Liver (tissue), 9 donors: ENCODE results near the gene SYNM. TPM values are rescaled to one million over a fixed set of nuclear protein-coding genes. Genes with fewer than 3 reads are reported as not detected.

Experiments
- DNase-seq: peaks from one replicate; pipeline ENCODE4 v3.0.0-alpha.2; 2017; ENCODE audit warnings: low spot score
- H3K27ac ChIP-seq, 2 donors: one replicate each; pipeline ENCODE4 v1.7.0; 2013; ENCODE audit warnings: inconsistent platforms in 2 of 2, low read length in 2 of 2, control low read depth in 1 of 2, low read depth in 1 of 2, mild to moderate bottlenecking in 1 of 2
- H3K27me3 ChIP-seq, 4 donors: one replicate each; pipeline versions ENCODE4 v1.6.1 to v1.7.0; 2013; ENCODE audit warnings: low read length in 3 of 4, inconsistent platforms in 1 of 4, mild to moderate bottlenecking in 1 of 4, moderate library complexity in 1 of 4; ENCODE audit not compliant: control insufficient read depth in 4 of 4, insufficient read depth in 4 of 4
- H3K36me3 ChIP-seq, 4 donors: one replicate each; pipeline versions ENCODE4 v1.6.1 to v1.7.0; 2013; ENCODE audit warnings: low read length in 3 of 4, mild to moderate bottlenecking in 3 of 4, low read depth in 1 of 4, moderate library complexity in 1 of 4; ENCODE audit not compliant: control insufficient read depth in 4 of 4, insufficient read depth in 3 of 4
- H3K4me1 ChIP-seq, 4 donors: one replicate each; pipeline versions ENCODE4 v1.6.1 to v1.7.0; 2013; ENCODE audit warnings: low read length in 3 of 4, mild to moderate bottlenecking in 3 of 4, moderate library complexity in 1 of 4; ENCODE audit not compliant: control insufficient read depth in 4 of 4, insufficient read depth in 4 of 4
- H3K4me3 ChIP-seq, 3 donors: one replicate each; pipeline versions ENCODE4 v1.6.1 to v1.7.0; 2013; ENCODE audit warnings: low read length in 3 of 3, control low read depth in 1 of 3, low read depth in 1 of 3, mild to moderate bottlenecking in 1 of 3
- H3K9ac ChIP-seq, 2 donors: one replicate each; pipeline ENCODE4 v1.7.0; 2013; ENCODE audit warnings: low read length in 2 of 2, mild to moderate bottlenecking in 2 of 2, moderate library complexity in 2 of 2, control low read depth in 1 of 2, low read depth in 1 of 2
- H3K9me3 ChIP-seq, 4 donors: one replicate each; pipeline versions ENCODE4 v1.6.1 to v1.7.0; 2013; ENCODE audit warnings: low read length in 3 of 4; ENCODE audit not compliant: control insufficient read depth in 4 of 4
- EGR1 ChIP-seq, 2 donors: IDR thresholded peaks; 2 replicates each; pipeline ENCODE4 v1.6.1; 2016 to 2018; ENCODE audit warnings: antibody characterized with exemption in 2 of 2, low read depth in 2 of 2
- FOXA1 ChIP-seq: IDR thresholded peaks from 2 replicates; pipeline ENCODE4 v1.6.1; 2016; ENCODE audit warnings: antibody characterized with exemption
- FOXA2 ChIP-seq: IDR thresholded peaks from 2 replicates; pipeline ENCODE4 v1.6.1; 2016; ENCODE audit warnings: antibody characterized with exemption
- GABPA ChIP-seq, 2 donors: IDR thresholded peaks in 1 of 2; conservative IDR thresholded peaks in 1 of 2; 2 replicates each; pipeline ENCODE4 v1.6.1; 2016; ENCODE audit warnings: antibody characterized with exemption in 2 of 2, mild to moderate bottlenecking in 1 of 2, moderate library complexity in 1 of 2
- HNF4A ChIP-seq, 2 donors: conservative IDR thresholded peaks; 2 replicates each; pipeline ENCODE4 v1.6.1; 2016; ENCODE audit warnings: antibody characterized with exemption in 2 of 2, mild to moderate bottlenecking in 2 of 2
- HNF4G ChIP-seq: IDR thresholded peaks from 2 replicates; pipeline ENCODE4 v1.6.1; 2016; ENCODE audit warnings: antibody characterized with exemption
- JUND ChIP-seq, 2 donors: IDR thresholded peaks; 2 replicates each; pipeline ENCODE4 v1.6.1; 2016; ENCODE audit warnings: antibody characterized with exemption in 2 of 2
- NR2F2 ChIP-seq: IDR thresholded peaks from 2 replicates; pipeline ENCODE4 v1.6.1; 2016; ENCODE audit warnings: antibody characterized with exemption
- RAD21 ChIP-seq, 2 donors: IDR thresholded peaks; 2 replicates each; pipeline ENCODE4 v1.6.1; 2016; ENCODE audit warnings: antibody characterized with exemption in 2 of 2, mild to moderate bottlenecking in 2 of 2
- RXRA ChIP-seq, 2 donors: IDR thresholded peaks; 2 replicates each; pipeline ENCODE4 v1.6.1; 2017 to 2018; ENCODE audit warnings: antibody characterized with exemption in 2 of 2, mild to moderate bottlenecking in 1 of 2
- SP1 ChIP-seq: IDR thresholded peaks from 2 replicates; pipeline ENCODE4 v1.6.1; 2018; ENCODE audit warnings: antibody characterized with exemption, mild to moderate bottlenecking
- TAF1 ChIP-seq: conservative IDR thresholded peaks from 2 replicates; pipeline ENCODE4 v1.6.1; 2016; ENCODE audit warnings: antibody characterized with exemption, mild to moderate bottlenecking
- YY1 ChIP-seq: IDR thresholded peaks from 2 replicates; pipeline ENCODE4 v1.6.1; 2016; ENCODE audit warnings: antibody characterized with exemption, mild to moderate bottlenecking
- WGBS: extraction: QIAGEN DNeasy Blood & Tissue Kit; methylation state at CpG from one replicate; pipeline ENCODE4 v1.1.7; 2013; 5-methylcytosine and 5-hydroxymethylcytosine counted together
- polyA plus RNA-seq, 2 donors: library from polyadenylated mRNA; stranded (reverse) in 1 of 2; unstranded in 1 of 2; fragments of 200-250 nt in 1 of 2; fragments of >200 nt in 1 of 2; fragmentation: Nextera tagmentation in 1 of 2; extraction: Ambion mirVana in 1 of 2; gene quantifications; one replicate each; pipeline versions ENCODE4 v1.2.1 to v1.2.3, GENCODE V29; 2013 to 2015
- total RNA-seq, 2 donors: library from RNA; depleted of rRNA; stranded (reverse); fragments of >200 nt; gene quantifications; one replicate each; pipeline ENCODE4 v1.2.3, GENCODE V29; 2014
- TF ChIP-seq, protein P1 (sequence below): IDR thresholded peaks from 2 replicates; pipeline ENCODE4 v1.6.1; 2016; ENCODE audit warnings: antibody characterized with exemption, mild to moderate bottlenecking
- TF ChIP-seq, protein P2 (sequence below): fragments of 150-350 bp; IDR thresholded peaks from 2 replicates; pipeline ENCODE4 v1.5.1; 2017; ENCODE audit warnings: improper control_type of control experiment, low read depth, low read length; ENCODE audit not compliant: missing input control
- TF ChIP-seq, protein P3 (sequence below): IDR thresholded peaks from 2 replicates; pipeline ENCODE4 v1.6.1; 2016; ENCODE audit warnings: antibody characterized with exemption
- TF ChIP-seq, protein P4 (sequence below): IDR thresholded peaks from 2 replicates; pipeline ENCODE4 v1.6.1; 2016; ENCODE audit warnings: antibody characterized with exemption
- TF ChIP-seq, protein P5 (sequence below): IDR thresholded peaks from 2 replicates; pipeline ENCODE4 v1.6.1; 2016; ENCODE audit warnings: antibody characterized with exemption
- donor health status: healthy.
- donor health status: healthy.
- donor health status: healthy.
- donor health status: healthy.
- donor health status: healthy.

Gene SYNM
- total and polyA plus RNA-seq, 4 donors: 0.39 to 6.4 (median 1.2) TPM

DNA sequence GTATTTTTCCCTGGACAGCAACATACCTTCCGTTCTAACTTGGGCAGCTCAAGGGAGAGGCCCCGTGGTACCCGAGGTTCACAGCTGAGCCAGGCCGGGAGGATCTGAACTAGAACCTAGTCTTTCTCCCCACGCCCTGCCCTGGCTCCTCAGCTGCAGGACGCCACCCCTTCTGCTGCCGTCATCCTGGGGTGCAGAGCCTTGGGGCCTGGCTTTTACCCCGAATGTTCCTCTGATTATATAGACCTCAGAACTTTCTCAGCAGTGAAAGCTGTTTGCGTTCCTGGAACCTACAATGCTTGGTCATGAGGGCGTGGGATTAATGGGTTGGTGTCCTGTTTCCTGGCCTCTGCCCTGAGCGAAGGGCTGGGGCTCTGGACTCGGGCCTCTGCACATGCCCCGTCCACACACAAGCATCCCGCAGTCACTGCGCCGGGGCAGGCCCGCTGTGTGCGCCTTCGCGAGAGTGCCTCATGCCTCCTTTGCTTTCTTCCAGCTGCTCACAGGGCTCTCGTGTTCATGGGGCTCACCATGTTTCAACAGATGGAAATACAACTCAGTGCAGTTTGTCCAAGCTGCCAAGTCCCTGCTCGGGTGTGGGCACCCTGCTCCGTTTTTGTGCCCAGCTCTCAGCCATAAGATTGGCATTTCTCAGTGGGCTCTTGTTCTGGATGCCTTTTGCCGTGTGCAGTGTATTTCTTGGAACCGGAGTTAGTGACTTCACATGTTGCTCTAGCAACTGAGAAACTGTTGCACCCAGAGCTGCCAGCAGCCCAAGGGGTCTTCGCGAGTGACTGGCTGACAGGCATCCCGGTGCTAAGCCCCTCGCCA is 20.4 kb downstream of the SYNM start:
- peaks cover 0 to 4% (median 0%) of the 10 kb centered on the region in 4 donors for H3K4me1 ChIP-seq
- no peak overlapping the region for H3K4me3 ChIP-seq
- TF ChIP-seq, protein P1, sequence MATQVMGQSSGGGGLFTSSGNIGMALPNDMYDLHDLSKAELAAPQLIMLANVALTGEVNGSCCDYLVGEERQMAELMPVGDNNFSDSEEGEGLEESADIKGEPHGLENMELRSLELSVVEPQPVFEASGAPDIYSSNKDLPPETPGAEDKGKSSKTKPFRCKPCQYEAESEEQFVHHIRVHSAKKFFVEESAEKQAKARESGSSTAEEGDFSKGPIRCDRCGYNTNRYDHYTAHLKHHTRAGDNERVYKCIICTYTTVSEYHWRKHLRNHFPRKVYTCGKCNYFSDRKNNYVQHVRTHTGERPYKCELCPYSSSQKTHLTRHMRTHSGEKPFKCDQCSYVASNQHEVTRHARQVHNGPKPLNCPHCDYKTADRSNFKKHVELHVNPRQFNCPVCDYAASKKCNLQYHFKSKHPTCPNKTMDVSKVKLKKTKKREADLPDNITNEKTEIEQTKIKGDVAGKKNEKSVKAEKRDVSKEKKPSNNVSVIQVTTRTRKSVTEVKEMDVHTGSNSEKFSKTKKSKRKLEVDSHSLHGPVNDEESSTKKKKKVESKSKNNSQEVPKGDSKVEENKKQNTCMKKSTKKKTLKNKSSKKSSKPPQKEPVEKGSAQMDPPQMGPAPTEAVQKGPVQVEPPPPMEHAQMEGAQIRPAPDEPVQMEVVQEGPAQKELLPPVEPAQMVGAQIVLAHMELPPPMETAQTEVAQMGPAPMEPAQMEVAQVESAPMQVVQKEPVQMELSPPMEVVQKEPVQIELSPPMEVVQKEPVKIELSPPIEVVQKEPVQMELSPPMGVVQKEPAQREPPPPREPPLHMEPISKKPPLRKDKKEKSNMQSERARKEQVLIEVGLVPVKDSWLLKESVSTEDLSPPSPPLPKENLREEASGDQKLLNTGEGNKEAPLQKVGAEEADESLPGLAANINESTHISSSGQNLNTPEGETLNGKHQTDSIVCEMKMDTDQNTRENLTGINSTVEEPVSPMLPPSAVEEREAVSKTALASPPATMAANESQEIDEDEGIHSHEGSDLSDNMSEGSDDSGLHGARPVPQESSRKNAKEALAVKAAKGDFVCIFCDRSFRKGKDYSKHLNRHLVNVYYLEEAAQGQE: no peak
- TF ChIP-seq EGR1 (IDR thresholded peaks at IDR 0.05; ENCODE audit: low read depth in 2 of 2): no peak
- no peak for TF ChIP-seq TAF1
- TF ChIP-seq HNF4G: no peak
- TF ChIP-seq, protein P2, sequence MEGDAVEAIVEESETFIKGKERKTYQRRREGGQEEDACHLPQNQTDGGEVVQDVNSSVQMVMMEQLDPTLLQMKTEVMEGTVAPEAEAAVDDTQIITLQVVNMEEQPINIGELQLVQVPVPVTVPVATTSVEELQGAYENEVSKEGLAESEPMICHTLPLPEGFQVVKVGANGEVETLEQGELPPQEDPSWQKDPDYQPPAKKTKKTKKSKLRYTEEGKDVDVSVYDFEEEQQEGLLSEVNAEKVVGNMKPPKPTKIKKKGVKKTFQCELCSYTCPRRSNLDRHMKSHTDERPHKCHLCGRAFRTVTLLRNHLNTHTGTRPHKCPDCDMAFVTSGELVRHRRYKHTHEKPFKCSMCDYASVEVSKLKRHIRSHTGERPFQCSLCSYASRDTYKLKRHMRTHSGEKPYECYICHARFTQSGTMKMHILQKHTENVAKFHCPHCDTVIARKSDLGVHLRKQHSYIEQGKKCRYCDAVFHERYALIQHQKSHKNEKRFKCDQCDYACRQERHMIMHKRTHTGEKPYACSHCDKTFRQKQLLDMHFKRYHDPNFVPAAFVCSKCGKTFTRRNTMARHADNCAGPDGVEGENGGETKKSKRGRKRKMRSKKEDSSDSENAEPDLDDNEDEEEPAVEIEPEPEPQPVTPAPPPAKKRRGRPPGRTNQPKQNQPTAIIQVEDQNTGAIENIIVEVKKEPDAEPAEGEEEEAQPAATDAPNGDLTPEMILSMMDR: no peak
- TF ChIP-seq HNF4A (conservative IDR thresholded peaks at IDR 0.05): no peak
- TF ChIP-seq JUND (IDR thresholded peaks at IDR 0.05): no peak
- no peak for TF ChIP-seq SP1
- no peak for TF ChIP-seq NR2F2
- TF ChIP-seq, protein P3, sequence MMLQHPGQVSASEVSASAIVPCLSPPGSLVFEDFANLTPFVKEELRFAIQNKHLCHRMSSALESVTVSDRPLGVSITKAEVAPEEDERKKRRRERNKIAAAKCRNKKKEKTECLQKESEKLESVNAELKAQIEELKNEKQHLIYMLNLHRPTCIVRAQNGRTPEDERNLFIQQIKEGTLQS: no peak
- TF ChIP-seq YY1: no peak
- no peak for TF ChIP-seq RAD21 (IDR thresholded peaks at IDR 0.05)
- no peak for TF ChIP-seq GABPA (IDR thresholded peaks at IDR 0.05 in 1 of 2, conservative IDR thresholded peaks at IDR 0.05 in 1 of 2)
- TF ChIP-seq, protein P4, sequence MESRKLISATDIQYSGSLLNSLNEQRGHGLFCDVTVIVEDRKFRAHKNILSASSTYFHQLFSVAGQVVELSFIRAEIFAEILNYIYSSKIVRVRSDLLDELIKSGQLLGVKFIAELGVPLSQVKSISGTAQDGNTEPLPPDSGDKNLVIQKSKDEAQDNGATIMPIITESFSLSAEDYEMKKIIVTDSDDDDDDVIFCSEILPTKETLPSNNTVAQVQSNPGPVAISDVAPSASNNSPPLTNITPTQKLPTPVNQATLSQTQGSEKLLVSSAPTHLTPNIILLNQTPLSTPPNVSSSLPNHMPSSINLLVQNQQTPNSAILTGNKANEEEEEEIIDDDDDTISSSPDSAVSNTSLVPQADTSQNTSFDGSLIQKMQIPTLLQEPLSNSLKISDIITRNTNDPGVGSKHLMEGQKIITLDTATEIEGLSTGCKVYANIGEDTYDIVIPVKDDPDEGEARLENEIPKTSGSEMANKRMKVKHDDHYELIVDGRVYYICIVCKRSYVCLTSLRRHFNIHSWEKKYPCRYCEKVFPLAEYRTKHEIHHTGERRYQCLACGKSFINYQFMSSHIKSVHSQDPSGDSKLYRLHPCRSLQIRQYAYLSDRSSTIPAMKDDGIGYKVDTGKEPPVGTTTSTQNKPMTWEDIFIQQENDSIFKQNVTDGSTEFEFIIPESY: no peak
- TF ChIP-seq, protein P5, sequence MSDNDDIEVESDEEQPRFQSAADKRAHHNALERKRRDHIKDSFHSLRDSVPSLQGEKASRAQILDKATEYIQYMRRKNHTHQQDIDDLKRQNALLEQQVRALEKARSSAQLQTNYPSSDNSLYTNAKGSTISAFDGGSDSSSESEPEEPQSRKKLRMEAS: no peak
- TF ChIP-seq FOXA1: no peak
- TF ChIP-seq FOXA2: no peak
- TF ChIP-seq RXRA (IDR thresholded peaks at IDR 0.05): no peak
- H3K36me3 ChIP-seq: no peaks in the 10 kb centered on the region
- H3K27me3 ChIP-seq: no peaks in the 10 kb centered on the region
- no peaks in the 10 kb centered on the region for H3K9me3 ChIP-seq
- DNase-seq: no peak
- H3K27ac ChIP-seq: no peak overlapping the region
- WGBS: 87% methylated on average over 29 of the region's 29 CpGs
- H3K9ac ChIP-seq: no peak overlapping the region
